H1 (cell line): Measurements from ENCODE around the gene RNF175. TPM values are rescaled to one million over a fixed set of nuclear protein-coding genes. Genes with fewer than 3 reads are reported as not detected.

Experiments
- CTCF ChIA-PET: fragments of 300-600 bp; sonication (Branson Sonifier 250); formaldehyde crosslinking; loops from one replicate; lab custom pipeline; 2021; ENCODE audit not compliant: partially characterized antibody; lab: Charles Lee
- POLR2A ChIA-PET: fragments of 300-600 bp; sonication (Branson Sonifier 250); formaldehyde crosslinking; loops from one replicate; lab custom pipeline; 2021; ENCODE audit warnings: inconsistent platforms; ENCODE audit not compliant: partially characterized antibody; lab: Charles Lee
- DNase-seq, 2 experiments: peaks; one replicate each; pipeline versions ENCODE4 v3.0.0 to v3.0.0-alpha.2; 2010 to 2022; ENCODE audit warnings: low spot score in 2 of 2, low read depth in 1 of 2, mixed read lengths in 1 of 2
- FAIRE-seq: peaks from 2 replicates; lab custom pipeline; 2011; peaks lifted over from hg19 to GRCh38; lab: Jason Lieb, UNC
- H2AFZ ChIP-seq: 2 replicates; pipeline ENCODE4 v1.8.1; 2012; ENCODE audit warnings: low read length, inconsistent platforms
- H2AK5ac ChIP-seq: 2 replicates; pipeline ENCODE4 v1.6.1; 2013; ENCODE audit warnings: low read depth, low read length
- H2BK120ac ChIP-seq: replicated peaks from 2 replicates; pipeline ENCODE3; 2013; ENCODE audit warnings: low read depth, low read length, inconsistent platforms
- H2BK12ac ChIP-seq: 2 replicates; pipeline ENCODE4 v1.6.1; 2013; ENCODE audit warnings: low read depth, low read length
- H2BK15ac ChIP-seq: 2 replicates; pipeline ENCODE4 v1.6.1; 2013; ENCODE audit warnings: low read length
- H2BK20ac ChIP-seq: 2 replicates; pipeline ENCODE4 v1.6.1; 2013; ENCODE audit warnings: low read length
- H2BK5ac ChIP-seq: 2 replicates; pipeline ENCODE4 v1.6.1; 2013; ENCODE audit warnings: low read depth, low read length
- H3K14ac ChIP-seq: 2 replicates; pipeline ENCODE4 v1.6.1; 2013; ENCODE audit warnings: inconsistent platforms; ENCODE audit not compliant: insufficient read length
- H3K18ac ChIP-seq: 2 replicates; pipeline ENCODE4 v1.6.1; 2013; ENCODE audit warnings: low read length; ENCODE audit errors: extremely low read depth
- H3K23ac ChIP-seq: 2 replicates; pipeline ENCODE4 v1.6.1; 2013; ENCODE audit warnings: inconsistent platforms; ENCODE audit not compliant: insufficient read length
- H3K23me2 ChIP-seq: 2 replicates; pipeline ENCODE4 v1.6.1; 2013; ENCODE audit warnings: low read depth, low read length
- H3K27ac ChIP-seq: 2 replicates; pipeline ENCODE4 v1.6.1; 2011; ENCODE audit warnings: low read depth, low read length, inconsistent platforms
- H3K27me3 ChIP-seq, 4 experiments: replicated peaks in 1 of 4; 1 replicate in 1 of 4; 2 replicates in 3 of 4; pipeline versions ENCODE4 v1.6.1 to v1.8.1; 2011 to 2013; ENCODE audit warnings: low read length in 3 of 4, mild to moderate bottlenecking in 3 of 4, inconsistent platforms in 2 of 4, mixed read lengths in 2 of 4, moderate library complexity in 1 of 4; ENCODE audit not compliant: control insufficient read depth in 3 of 4, insufficient read depth in 3 of 4; ENCODE audit errors: extremely low read depth in 1 of 4
- H3K36me3 ChIP-seq, 4 experiments: 2 replicates each; pipeline versions ENCODE4 v1.6.1 to v1.8.1; 2011 to 2013; ENCODE audit warnings: mild to moderate bottlenecking in 4 of 4, low read length in 3 of 4, moderate library complexity in 2 of 4, control low read depth in 1 of 4, inconsistent platforms in 1 of 4; ENCODE audit not compliant: insufficient read depth in 4 of 4, control insufficient read depth in 2 of 4
- H3K4ac ChIP-seq: replicated peaks from 2 replicates; pipeline ENCODE3; 2013; ENCODE audit warnings: low read length, low read depth, mixed read lengths, inconsistent platforms; ENCODE audit not compliant: insufficient read length
- H3K4me1 ChIP-seq, 4 experiments: replicated peaks in 1 of 4; 1 replicate in 1 of 4; 2 replicates in 3 of 4; pipeline versions ENCODE4 v1.6.1 to v1.8.1; 2011 to 2013; ENCODE audit warnings: low read length in 3 of 4, inconsistent platforms in 2 of 4, mixed read lengths in 1 of 4; ENCODE audit not compliant: insufficient read depth in 4 of 4, control insufficient read depth in 3 of 4
- H3K4me2 ChIP-seq, 2 experiments: 2 replicates each; pipeline versions ENCODE4 v1.6.1 to v1.8.1; 2011 to 2013; ENCODE audit warnings: low read depth in 2 of 2, low read length in 2 of 2, control low read depth in 1 of 2, inconsistent platforms in 1 of 2, mild to moderate bottlenecking in 1 of 2; ENCODE audit not compliant: insufficient read depth in 1 of 2
- H3K4me3 ChIP-seq, 4 experiments: fragments of 200-600, 300-600 bp in 1 of 4; sonication (generic), shearing (Covaris generic), sonication (Bioruptor Twin) in 1 of 4; 2 replicates each; pipeline versions ENCODE4 v1.5.1 to v1.8.1; 2011 to 2016; ENCODE audit warnings: low read length in 4 of 4, low read depth in 3 of 4, control low read depth in 2 of 4, inconsistent platforms in 2 of 4, mild to moderate bottlenecking in 2 of 4, mixed read lengths in 1 of 4, moderate library complexity in 1 of 4; ENCODE audit not compliant: insufficient read depth in 2 of 4; ENCODE audit errors: extremely low read depth in 1 of 4
- H3K56ac ChIP-seq: replicated peaks from 2 replicates; pipeline ENCODE3; 2013; ENCODE audit warnings: low read depth, mild to moderate bottlenecking, mixed read lengths, low read length, inconsistent platforms; ENCODE audit not compliant: insufficient read length
- H3K79me1 ChIP-seq: 2 replicates; pipeline ENCODE4 v1.6.1; 2013; ENCODE audit warnings: low read depth, low read length, control low read depth
- H3K79me2 ChIP-seq, 2 experiments: 2 replicates each; pipeline versions ENCODE4 v1.6.1 to v1.8.1; 2012 to 2013; ENCODE audit warnings: low read length in 2 of 2, mild to moderate bottlenecking in 2 of 2, inconsistent platforms in 1 of 2; ENCODE audit not compliant: insufficient read depth in 2 of 2, control insufficient read depth in 1 of 2
- H3K9ac ChIP-seq, 4 experiments: replicated peaks in 1 of 4; 1 replicate in 1 of 4; 2 replicates in 3 of 4; pipeline versions ENCODE4 v1.6.1 to v1.8.1; 2011 to 2013; ENCODE audit warnings: low read depth in 3 of 4, low read length in 3 of 4, control low read depth in 2 of 4, mild to moderate bottlenecking in 2 of 4, moderate library complexity in 2 of 4, inconsistent platforms in 1 of 4; ENCODE audit errors: extremely low read depth in 1 of 4
- H3K9me3 ChIP-seq, 2 experiments: 2 replicates each; pipeline versions ENCODE4 v1.6.1 to v1.8.1; 2012 to 2013; ENCODE audit warnings: mild to moderate bottlenecking in 2 of 2, moderate library complexity in 2 of 2, control low read depth in 1 of 2, inconsistent platforms in 1 of 2, low read depth in 1 of 2, low read length in 1 of 2, mixed read lengths in 1 of 2; ENCODE audit not compliant: insufficient read depth in 2 of 2
- H4K20me1 ChIP-seq, 2 experiments: replicated peaks in 1 of 2; 2 replicates each; pipeline versions ENCODE3 to v1.8.1; 2011 to 2013; ENCODE audit warnings: inconsistent platforms in 2 of 2, low read length in 2 of 2, mild to moderate bottlenecking in 1 of 2; ENCODE audit not compliant: insufficient read depth in 2 of 2, control insufficient read depth in 1 of 2
- H4K5ac ChIP-seq: 2 replicates; pipeline ENCODE4 v1.6.1; 2013; ENCODE audit warnings: low read length, low read depth, mixed read lengths, inconsistent platforms; ENCODE audit not compliant: insufficient read length
- H4K8ac ChIP-seq: 2 replicates; pipeline ENCODE4 v1.8.0; 2013; ENCODE audit warnings: mild to moderate bottlenecking, moderate library complexity, low read length, inconsistent platforms; ENCODE audit not compliant: insufficient read depth; ENCODE audit errors: extremely low read depth
- H4K91ac ChIP-seq: replicated peaks from 2 replicates; pipeline ENCODE3; 2013; ENCODE audit warnings: low read length, mixed read lengths, inconsistent platforms; ENCODE audit not compliant: insufficient read length
- EGR1 ChIP-seq: IDR thresholded peaks from 2 replicates; pipeline ENCODE4 v1.6.1; 2011; ENCODE audit warnings: low read depth, low read length, borderline replicate concordance
- PHF8 ChIP-seq: fragments of 200-600 bp; sonication (generic); conservative IDR thresholded peaks from 2 replicates; pipeline ENCODE4 v1.7.1; 2012; ENCODE audit warnings: low read depth, mild to moderate bottlenecking, inconsistent platforms, low read length, moderate library complexity
- SIX5 ChIP-seq: IDR thresholded peaks from 2 replicates; pipeline ENCODE4 v1.6.1; 2011; ENCODE audit warnings: mild to moderate bottlenecking, low read depth, low read length
- SP2 ChIP-seq: IDR thresholded peaks from 2 replicates; pipeline ENCODE4 v1.6.1; 2012; ENCODE audit warnings: mild to moderate bottlenecking, low read length, inconsistent platforms
- SP4 ChIP-seq: IDR thresholded peaks from 2 replicates; pipeline ENCODE4 v1.6.1; 2012; ENCODE audit warnings: low read length, inconsistent platforms
- polyA plus RNA-seq, 7 experiments: library from polyadenylated mRNA; depleted of rRNA in 3 of 7; stranded (reverse) in 5 of 7; unstranded in 2 of 7; fragments of >200 nt in 5 of 7; fragments of 200-250 nt in 2 of 7; gene quantifications; 1 replicate in 5 of 7; 2 replicates in 1 of 7; 4 replicates in 1 of 7; pipeline versions ENCODE4 v1.2.1 to v1.2.3, GENCODE V29; 2011 to 2013; ENCODE audit warnings: missing spikeins in 2 of 7, mixed read lengths in 2 of 7
- total RNA-seq: library from RNA; stranded (reverse); fragmentation: NEBNext Ultra II Directional; extraction: Animal tissue kit (Norgen Biotek cat#: 25700); gene quantifications from 2 replicates; pipeline ENCODE4 v1.2.1, GENCODE V29; 2021

RNF175 gene
- total and polyA plus RNA-seq, 2 of the 8 experiments (the other 6 are each of a cell fraction or from before 2014, with no cell fraction given): 7.9 to 9.8 TPM

DNA sequence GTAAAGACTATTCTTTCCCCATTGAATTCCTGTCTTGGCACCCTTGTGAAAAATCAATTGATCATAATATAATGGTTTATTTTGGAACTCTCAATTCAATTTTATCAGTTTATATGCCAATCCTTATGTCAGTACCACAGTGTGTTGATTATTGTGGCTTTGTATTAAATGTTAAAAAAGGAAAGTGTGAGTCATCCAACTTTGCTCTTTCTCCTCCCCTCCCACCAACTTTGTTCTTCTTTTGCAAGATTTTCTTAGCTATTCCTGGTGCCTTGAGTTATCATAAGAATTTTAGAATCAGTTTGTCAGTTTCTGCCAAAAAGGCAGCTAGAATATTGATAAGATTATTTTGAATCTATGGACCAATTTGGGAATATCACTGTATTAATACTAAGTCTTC is 11.2 kb upstream of the RNF175 start:
- H3K23ac ChIP-seq: no peak overlapping the region
- H3K18ac ChIP-seq: no peak overlapping the region
- no peak overlapping the region for H2AFZ ChIP-seq
- FAIRE-seq (no peak), DNase-seq (no peak)
- no peaks in the 10 kb centered on the region for H3K36me3 ChIP-seq
- H3K4me2 ChIP-seq: no peak overlapping the region
- POLR2A ChIA-PET: interaction anchor here (2.0 kb wide), 1 partner anchor 10 kb away, joined by 4 read pairs; no protein-coding TSS in a partner anchor
- H2BK5ac ChIP-seq: no peak overlapping the region
- no peak overlapping the region for H3K56ac ChIP-seq
- no peak overlapping the region for H3K27ac ChIP-seq
- no peak overlapping the region for H4K91ac ChIP-seq
- H4K20me1 ChIP-seq: no peaks in the 10 kb centered on the region
- no peak overlapping the region for H2BK120ac ChIP-seq
- H2BK12ac ChIP-seq: no peak overlapping the region
- no peaks in the 10 kb centered on the region for H3K27me3 ChIP-seq
- H2BK20ac ChIP-seq: no peak overlapping the region
- peaks cover 0 to 2% (median under 1%) of the 10 kb centered on the region in 4 experiments; a peak in 3 of 7 replicates for H3K4me1 ChIP-seq
- H3K23me2 ChIP-seq: no peaks in the 10 kb centered on the region
- H3K9me3 ChIP-seq: no peaks in the 10 kb centered on the region
- H4K8ac ChIP-seq: no peak overlapping the region
- no peak overlapping the region for H3K9ac ChIP-seq
- H3K4ac ChIP-seq: no peak overlapping the region
- no peak overlapping the region for H3K4me3 ChIP-seq
- H2AK5ac ChIP-seq: no peak overlapping the region
- TF ChIP-seq SP2 (no peak), SIX5 (no peak), EGR1 (no peak), PHF8 (no peak), SP4 (no peak)
- H4K5ac ChIP-seq: no peak overlapping the region
- no peaks in the 10 kb centered on the region for H3K79me2 ChIP-seq
- H2BK15ac ChIP-seq: no peak overlapping the region
- no peaks in the 10 kb centered on the region for H3K79me1 ChIP-seq
- CTCF ChIA-PET: interaction anchor here (1.3 kb wide), 1 partner anchor 483 kb away, joined by 3 read pairs; no protein-coding TSS in a partner anchor
- H3K14ac ChIP-seq: no peak overlapping the region
